PFSK-1 (cell line): ENCODE measurements around the gene HEPH.

Source experiments
- FOXP2 ChIP-seq: optimal IDR thresholded peaks from 2 replicates; pipeline ENCODE3; 2011; ENCODE audit warnings: borderline replicate concordance, control low read depth, inconsistent platforms; ENCODE audit not compliant: insufficient read depth; ENCODE audit errors: extremely low read length, extremely low read depth
- TAF1 ChIP-seq: IDR thresholded peaks from 2 replicates; pipeline ENCODE4 v1.6.1; 2012; ENCODE audit warnings: low read length, control low read depth, borderline replicate concordance; ENCODE audit not compliant: insufficient read depth
- TF ChIP-seq, protein P1 (sequence below), 2 experiments: IDR thresholded peaks; 2 replicates each; pipeline versions ENCODE4 v1.6.1 to v1.8.0; 2011 to 2012; ENCODE audit warnings: low read depth in 2 of 2, low read length in 2 of 2, control low read depth in 1 of 2, inconsistent platforms in 1 of 2, mild to moderate bottlenecking in 1 of 2, moderate library complexity in 1 of 2; ENCODE audit not compliant: insufficient read depth in 1 of 2

DNA sequence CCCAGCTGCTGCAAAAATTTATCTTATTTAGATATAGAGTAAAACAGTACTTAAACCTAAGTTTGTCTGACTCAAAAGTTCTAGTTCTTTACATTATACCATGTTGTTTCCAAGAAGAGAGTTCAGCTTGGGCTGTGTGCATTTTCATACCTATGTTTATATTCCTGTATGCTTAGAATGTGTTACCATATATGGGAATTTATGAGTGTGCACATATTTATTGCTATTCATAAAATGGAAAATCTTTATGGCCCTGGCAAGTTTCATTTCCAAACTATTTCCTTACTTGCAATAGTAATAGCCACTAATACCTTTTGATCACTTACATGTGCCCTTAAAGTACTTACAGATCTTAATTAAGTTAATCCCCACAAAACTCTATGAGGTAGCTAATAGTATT lies 2.6 kb downstream of the HEPH start:
- no peak for TF ChIP-seq TAF1
- no peak for TF ChIP-seq FOXP2
- TF ChIP-seq, protein P1, sequence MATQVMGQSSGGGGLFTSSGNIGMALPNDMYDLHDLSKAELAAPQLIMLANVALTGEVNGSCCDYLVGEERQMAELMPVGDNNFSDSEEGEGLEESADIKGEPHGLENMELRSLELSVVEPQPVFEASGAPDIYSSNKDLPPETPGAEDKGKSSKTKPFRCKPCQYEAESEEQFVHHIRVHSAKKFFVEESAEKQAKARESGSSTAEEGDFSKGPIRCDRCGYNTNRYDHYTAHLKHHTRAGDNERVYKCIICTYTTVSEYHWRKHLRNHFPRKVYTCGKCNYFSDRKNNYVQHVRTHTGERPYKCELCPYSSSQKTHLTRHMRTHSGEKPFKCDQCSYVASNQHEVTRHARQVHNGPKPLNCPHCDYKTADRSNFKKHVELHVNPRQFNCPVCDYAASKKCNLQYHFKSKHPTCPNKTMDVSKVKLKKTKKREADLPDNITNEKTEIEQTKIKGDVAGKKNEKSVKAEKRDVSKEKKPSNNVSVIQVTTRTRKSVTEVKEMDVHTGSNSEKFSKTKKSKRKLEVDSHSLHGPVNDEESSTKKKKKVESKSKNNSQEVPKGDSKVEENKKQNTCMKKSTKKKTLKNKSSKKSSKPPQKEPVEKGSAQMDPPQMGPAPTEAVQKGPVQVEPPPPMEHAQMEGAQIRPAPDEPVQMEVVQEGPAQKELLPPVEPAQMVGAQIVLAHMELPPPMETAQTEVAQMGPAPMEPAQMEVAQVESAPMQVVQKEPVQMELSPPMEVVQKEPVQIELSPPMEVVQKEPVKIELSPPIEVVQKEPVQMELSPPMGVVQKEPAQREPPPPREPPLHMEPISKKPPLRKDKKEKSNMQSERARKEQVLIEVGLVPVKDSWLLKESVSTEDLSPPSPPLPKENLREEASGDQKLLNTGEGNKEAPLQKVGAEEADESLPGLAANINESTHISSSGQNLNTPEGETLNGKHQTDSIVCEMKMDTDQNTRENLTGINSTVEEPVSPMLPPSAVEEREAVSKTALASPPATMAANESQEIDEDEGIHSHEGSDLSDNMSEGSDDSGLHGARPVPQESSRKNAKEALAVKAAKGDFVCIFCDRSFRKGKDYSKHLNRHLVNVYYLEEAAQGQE (IDR thresholded peaks at IDR 0.05; ENCODE audit: insufficient read depth in 1 of 2, low read depth in 2 of 2, low read length in 2 of 2): no peak
